Suppressor macrophage treated with lipopolysaccharide for 1 hour (primary cell): ENCODE results near the gene KLHL13.
"Not testable (repeated sequence)": the region's sequence is repeated elsewhere in the genome, so short reads cannot be mapped to it uniquely, and the experiment has no call there.

Experiments used
- DNase-seq, 3 donors: peaks; one replicate each; pipeline ENCODE4 v3.0.0-alpha.2; 2020 to 2022

Gene KLHL13

GRCh38 chrX:118116713-118117550 is at the start of gene KLHL13:
KLHL13 (minus strand) TSS chrX:118116810; CDS start chrX:118028473, 88,337 bp downstream.
- DNase-seq = peak in 2 of 3 donors; percentile 32 to 54

DNA sequence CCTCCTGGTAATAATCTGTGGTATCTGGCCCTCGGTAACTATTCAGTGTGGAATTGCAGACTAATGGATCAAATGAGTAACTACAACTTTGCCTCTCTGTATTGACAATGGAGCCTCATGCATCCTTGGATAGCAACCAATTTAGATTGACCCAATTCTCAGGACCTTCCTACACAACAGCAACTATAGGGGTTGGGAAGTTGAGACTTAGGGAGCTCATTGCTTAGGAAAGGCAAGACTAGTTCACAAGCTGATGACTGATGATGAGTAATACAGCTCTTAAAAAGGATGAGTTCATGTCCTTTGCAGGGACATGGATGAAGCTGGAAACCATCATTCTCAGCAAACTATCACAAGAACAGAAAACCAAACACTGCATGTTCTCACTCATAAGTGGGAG is 47.5 kb upstream of the KLHL13 start:
- DNase-seq = peak in 1 of 3 donors; percentile 14

DNA sequence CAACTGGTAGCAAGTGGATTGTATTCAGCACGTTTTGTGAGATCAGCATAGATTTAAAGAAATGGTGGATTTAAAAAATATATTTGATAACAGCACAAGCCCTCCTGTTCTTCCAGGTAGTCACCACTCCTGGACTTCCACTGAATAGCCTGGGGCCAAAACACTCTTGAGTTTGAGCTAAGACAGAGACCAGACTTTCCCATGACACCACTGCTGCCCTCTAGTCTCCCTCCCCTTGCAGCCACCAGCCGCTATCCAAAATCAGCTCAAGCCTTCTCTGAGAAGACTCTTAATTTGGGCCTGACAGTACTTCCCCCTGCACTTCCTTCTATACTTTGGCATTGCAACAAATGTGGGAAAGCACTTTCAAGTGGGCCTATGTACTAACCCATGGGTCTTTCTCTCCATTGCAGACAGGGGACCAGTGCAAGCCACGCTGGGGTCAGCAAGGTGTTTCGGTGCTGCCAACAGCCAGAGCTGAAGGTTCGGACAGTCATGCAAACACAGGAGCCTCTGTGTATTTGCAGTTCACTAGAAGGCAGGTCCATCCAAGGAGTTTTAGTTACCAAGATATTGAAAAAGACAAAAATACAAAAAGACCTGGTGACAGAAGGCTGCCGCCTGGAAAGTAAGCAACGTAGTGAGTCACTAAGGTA is 40.5 kb upstream of the KLHL13 start:
- no peak for DNase-seq

DNA sequence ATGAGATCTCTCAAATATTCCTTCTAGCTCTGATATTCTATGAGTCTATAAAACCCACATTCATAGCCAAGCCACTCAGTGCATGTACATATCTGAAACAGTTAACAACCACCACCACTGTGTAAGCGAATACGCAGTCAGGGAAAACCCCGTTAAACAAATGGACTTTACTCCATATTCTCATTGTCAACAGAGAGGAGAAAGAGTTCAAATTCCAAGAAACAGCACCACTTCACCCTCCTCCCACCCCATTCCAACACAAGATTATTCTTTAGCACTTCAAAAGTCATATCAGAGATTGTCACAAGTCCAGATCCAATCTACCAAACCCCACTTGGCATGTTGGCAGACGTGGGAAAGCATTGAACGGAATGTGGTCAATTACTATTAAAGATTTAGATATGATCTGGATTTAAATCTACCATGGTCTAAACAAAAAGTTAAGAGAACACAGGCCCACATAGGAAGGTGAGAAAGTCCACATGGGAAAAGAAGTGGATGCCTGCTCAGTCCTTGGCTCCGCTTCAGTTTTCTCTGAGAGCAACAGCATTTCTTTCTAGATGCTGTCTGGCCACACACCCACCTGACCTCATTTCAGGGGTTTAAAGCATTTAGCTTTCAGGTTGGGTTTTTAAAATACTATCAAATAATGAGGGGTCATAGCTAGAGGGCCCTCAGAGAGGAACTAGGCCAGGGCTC is 39.8 kb upstream of the KLHL13 start:
- no peak for DNase-seq

- no peak for DNase-seq
Observed at GRCh38 chrX:118153270-118153669, 36.7 kb upstream of the KLHL13 start.

GRCh38 chrX:118152721-118153120 is 36.1 kb upstream of the KLHL13 start:
- no peak for DNase-seq

GRCh38 chrX:118148737-118149136 is 32.1 kb upstream of the KLHL13 start:
- no peak for DNase-seq

GRCh38 chrX:118147771-118148170 is 31.2 kb upstream of the KLHL13 start:
- DNase-seq = not testable (repeated sequence)

DNA sequence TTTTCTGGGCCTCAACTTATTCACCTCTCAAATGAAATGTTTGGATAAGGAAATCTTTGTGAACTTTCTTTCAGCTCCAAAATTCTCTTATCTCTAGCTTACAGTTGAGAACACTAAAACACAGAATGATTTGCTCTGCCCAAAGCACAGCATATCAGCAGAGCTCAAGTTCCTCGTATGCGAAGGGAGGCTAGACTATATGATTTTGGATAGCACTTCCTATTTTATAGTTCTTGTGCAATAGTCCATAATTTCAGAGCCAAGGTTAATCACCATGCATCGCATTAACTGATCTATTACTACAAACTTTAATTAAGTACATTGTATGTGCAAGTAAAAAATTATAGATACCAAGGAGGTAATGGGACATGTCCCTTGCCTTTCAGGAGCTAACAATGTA is 27.0 kb upstream of the KLHL13 start:
- peak in 1 of 3 donors; percentile 18 for DNase-seq

DNA sequence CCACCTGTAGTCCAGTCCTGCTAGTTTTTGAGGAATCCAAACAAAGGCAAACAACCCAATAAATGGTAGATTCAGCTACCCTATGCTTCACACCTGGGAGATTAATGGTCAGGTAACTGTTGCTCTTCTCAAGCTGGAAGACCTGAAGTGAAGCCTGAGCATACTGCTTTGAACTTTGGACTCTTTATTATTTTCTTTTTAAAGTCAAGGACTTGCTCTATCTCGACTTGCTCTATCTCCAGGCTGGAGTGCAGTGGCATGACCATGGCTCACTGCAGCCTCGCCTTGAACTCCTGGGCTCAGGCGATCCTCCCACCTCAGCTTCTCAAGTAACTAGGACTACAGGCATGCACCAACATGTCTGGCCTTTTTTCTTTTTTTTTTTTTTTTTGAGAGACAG is 14.7 kb upstream of the KLHL13 start:
- no peak for DNase-seq

GRCh38 chrX:118129681-118130080 is 13.1 kb upstream of the KLHL13 start:
- DNase-seq = no peak

DNA sequence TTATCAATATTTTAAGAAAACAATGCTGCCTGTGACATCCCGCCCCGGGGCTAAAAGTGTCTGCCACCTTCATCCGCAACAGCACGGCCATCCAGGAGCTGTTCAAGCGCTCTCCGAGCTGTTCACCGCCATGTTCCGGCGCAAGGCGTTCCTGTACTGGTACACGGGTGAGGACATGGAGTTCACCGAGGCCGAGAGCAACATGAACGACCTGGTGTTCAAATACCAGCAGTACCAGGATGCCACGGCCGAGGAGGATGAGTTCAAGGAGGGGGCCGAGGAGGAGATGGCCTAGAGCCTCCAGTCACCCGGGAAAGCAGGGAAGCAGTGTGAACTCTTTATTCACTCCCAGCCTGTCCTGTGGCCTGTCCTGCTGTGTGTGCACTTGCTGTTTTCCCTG is 12.1 kb upstream of the KLHL13 start:
- DNase-seq = no peak

DNA sequence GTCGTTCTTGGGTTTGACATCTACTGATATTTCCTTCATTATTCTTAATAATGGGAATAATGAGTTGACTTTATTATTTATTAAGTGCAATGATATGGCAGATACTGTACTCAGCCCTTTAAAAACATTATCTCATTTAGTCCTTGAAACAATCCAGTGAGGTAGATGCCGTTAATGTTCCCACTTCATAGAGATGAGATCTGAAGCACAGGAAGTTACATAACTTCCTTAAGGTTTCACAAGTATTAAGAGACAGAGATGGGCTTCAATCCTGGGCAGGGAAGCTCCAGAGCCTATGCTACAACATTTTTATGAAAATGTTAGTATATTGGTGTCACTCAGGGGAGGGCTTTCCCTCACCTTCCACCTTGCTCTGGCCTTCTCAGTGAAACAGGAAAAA is 9.7 kb upstream of the KLHL13 start:
- DNase-seq = peak in 1 of 3 donors; percentile 17

- DNase-seq = not testable (repeated sequence)
Observed at GRCh38 chrX:118124243-118124642, 7.6 kb upstream of the KLHL13 start.

DNA sequence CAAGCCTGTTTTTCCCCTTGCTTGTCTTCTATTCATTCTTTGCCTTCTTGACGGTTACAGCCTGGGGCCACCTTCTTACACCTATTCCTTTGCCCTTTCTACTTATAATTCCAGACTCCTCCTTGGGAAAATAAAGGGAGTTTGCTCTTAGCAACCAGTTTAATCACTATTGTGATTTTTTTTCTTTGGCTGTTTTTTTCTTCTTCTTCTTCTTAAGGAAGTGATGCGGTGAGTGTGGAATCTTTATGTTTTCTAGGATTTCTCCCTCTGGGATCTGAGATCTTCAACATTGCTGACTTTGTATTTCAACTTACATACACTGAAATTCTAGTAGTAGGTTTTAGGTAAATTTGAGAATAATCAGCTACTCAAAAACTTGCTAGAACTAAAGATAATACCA is 1.1 kb upstream of the KLHL13 start:
- no peak for DNase-seq

GRCh38 chrX:118115953-118116712 is 477 bp downstream of the KLHL13 start:
- DNase-seq = no peak

GRCh38 chrX:118114971-118115370 is 1.6 kb downstream of the KLHL13 start:
- no peak for DNase-seq

- DNase-seq = no peak
Observed at GRCh38 chrX:118109065-118109464, 7.5 kb downstream of the KLHL13 start.

DNA sequence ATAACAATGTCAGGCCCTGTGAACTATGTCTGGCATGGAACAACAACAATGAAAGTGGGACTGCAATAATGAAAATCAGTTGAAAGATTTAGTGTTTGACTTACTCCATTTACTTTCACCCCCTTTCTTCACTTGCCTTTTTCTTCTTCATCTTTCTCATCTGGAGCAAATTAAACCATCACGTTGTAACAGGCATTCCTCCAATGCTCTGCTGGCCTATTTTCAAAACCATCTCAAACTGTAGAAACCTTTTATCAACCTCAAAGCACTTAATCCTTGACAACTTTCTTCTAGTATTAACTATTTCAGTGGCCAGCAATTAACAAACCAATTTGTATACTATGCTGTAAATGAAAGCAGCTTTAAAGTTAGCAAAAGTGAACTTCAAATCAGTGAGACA is 8.3 kb downstream of the KLHL13 start:
- DNase-seq = no peak

DNA sequence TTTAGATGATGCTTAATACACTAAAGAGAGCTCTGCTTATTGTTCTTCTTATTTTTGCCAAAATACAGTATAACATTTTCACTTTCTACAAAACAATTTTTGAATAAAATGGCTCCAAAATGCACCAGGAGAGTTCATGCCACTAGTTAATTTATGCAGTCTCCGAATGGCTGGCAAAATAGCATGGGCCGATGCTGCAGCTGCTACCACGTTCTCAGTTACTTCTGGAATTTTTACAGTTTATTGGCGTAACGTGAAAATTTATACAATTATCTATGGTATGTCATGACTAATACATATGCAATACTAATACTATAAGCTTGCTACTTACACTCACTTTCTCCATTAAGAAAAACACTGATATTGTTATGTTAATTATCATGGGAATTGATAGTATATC is 16.5 kb downstream of the KLHL13 start:
- no peak for DNase-seq

GRCh38 chrX:118088084-118088483 is 28.5 kb downstream of the KLHL13 start:
- no peak for DNase-seq

DNA sequence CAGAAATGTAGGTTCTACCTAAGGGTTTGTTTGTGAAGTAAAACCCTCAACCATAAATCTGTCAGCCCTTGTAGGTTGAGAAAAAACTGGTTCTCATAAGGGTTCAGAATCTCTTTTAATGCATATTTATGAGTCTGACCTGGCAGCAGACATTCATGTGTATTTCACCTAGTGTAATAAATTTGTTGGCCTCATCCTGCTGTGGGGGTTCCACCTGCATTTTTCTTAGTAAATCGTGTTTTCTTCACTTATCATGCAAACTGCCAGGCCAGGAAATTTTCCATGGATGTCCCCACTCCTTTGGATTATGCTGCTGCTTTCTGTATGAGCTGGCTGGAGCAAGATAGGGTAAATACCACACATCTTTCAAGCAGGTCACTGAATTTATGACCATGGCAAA is 42.4 kb downstream of the KLHL13 start:
- no peak for DNase-seq
